Measurements from ENCODE around the gene ANKRD40.
"Not testable (repeated sequence)": the region's sequence is repeated elsewhere in the genome, so short reads cannot be mapped to it uniquely, and the experiment has no call there.

The ANKRD40 gene

DNA sequence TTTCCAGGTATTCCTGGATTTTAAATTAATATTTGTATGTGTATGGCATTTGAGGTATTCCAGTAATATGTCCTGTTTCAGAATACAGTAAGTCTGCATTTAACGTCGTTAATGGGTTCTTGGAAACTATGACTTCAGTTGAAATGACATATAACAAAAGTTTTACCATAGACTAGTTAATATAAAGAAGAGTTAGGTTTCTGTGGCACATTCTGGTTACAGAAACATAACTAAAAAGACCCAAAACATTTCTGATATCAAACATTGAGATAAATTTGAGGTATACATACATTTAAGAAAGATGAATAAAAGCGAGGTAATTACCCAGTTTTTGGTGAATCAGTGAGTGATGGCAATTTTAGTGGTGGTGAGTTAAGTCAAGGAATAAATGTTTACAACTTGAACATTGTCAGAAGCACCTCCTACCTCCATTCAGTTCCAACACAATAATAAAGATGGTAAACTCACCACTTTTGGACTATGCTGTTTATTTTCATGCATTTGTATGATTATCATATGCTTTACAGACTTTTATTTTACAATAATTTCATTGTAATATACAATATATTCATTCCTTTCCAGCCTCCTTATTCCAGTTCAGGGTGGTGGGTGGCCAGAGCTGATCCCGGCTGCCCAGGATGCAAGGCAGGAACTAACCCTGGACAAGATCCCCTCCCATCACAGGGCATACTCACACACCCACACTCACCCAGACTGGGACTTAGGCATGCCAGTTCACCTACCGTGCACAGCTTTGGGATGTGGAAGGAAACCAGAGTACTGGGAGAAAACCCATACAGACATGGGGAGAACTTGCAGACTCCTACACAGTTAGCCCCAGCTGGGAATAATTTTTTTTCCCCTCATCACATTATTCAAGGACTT lies 21.4 kb upstream of the ANKRD40 start:
- DNase-seq (ENCODE audit: insufficient read length, low spot score) (no peak), FAIRE-seq (no peak)
- TF ChIP-seq POLR2AphosphoS5 (IDR thresholded peaks at IDR 0.05; ENCODE audit: low read depth, low read length) (no peak), SPI1 (IDR thresholded peaks at IDR 0.05; ENCODE audit: low read depth, low read length) (no peak), POU2F2 (IDR thresholded peaks at IDR 0.05; ENCODE audit: low read depth, low read length) (no peak), PAX5 (IDR thresholded peaks at IDR 0.05; ENCODE audit: insufficient read depth, low read length, severe bottlenecking) (no peak), TAF1 (IDR thresholded peaks at IDR 0.05; ENCODE audit: low read depth, low read length) (no peak), POLR2A (IDR thresholded peaks at IDR 0.05; ENCODE audit: low read depth, low read length) (no peak)

DNA sequence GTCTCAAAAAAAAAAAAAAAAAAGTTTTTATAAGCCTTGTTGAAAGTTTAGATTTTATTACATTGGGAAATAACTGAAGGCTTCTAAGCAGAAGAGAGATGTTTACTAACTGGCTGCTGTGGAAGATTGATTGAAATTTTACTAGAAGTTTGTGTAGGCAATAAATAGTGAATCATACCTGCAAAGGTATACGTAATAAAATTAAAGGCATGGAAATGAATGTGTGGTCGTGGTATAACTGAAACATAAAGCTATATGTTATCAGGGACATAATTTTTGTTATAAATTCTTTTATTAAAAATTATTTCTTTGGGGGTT lies 20.4 kb upstream of the ANKRD40 start:
- TF ChIP-seq PAX5 (IDR thresholded peaks at IDR 0.05; ENCODE audit: insufficient read depth, low read length, severe bottlenecking) (no peak), TAF1 (IDR thresholded peaks at IDR 0.05; ENCODE audit: low read depth, low read length) (no peak), POU2F2 (IDR thresholded peaks at IDR 0.05; ENCODE audit: low read depth, low read length) (no peak), SPI1 (IDR thresholded peaks at IDR 0.05; ENCODE audit: low read depth, low read length) (no peak), POLR2A (IDR thresholded peaks at IDR 0.05; ENCODE audit: low read depth, low read length) (no peak), POLR2AphosphoS5 (IDR thresholded peaks at IDR 0.05; ENCODE audit: low read depth, low read length) (no peak)
- no peak for FAIRE-seq
- no peak for DNase-seq (ENCODE audit: insufficient read length, low spot score)

DNA sequence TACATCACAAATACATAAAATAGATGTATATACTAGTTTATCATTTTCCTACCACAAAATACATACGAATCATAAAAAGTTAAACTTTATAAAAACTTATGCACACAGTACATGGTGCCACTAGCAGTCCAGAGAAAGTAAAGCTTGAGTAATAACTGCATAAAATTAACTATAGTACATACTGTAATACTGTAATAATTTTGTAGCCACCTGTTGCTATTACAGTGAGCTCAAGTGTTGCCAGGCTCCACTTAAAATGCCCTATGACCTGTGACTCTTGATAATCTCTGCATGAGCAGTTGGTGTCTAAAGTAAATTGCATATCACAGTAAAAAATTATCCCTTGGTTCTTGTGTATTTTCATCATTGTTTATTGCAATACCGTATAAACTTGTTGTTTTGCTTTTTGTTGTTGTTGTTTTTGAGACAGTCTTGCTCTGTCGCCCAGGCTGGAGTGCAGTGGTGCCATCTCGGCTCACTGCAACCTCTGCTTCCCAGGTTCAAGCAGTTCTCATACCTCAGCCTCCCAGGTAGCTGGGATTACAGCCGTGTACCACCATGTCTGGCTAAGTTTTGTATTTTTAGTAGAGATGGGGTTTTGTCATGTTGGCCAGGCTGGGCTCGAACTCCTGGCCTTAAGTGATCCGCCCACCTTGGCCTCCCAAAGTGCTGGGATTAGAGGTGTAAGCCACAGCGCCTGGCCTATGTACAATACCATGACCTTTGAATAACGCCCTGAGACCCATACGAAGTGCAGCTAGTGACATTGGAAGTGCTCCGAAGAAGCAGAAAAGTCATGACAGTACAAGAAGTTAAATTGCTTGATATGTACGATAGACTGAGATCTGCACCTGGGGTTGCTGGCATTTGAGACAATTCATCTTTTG lies 18.3 kb upstream of the ANKRD40 start:
- no peak for DNase-seq (ENCODE audit: insufficient read length, low spot score)
- FAIRE-seq, result no peak
- TF ChIP-seq TAF1 (IDR thresholded peaks at IDR 0.05; ENCODE audit: low read depth, low read length) (no peak), POLR2AphosphoS5 (IDR thresholded peaks at IDR 0.05; ENCODE audit: low read depth, low read length) (no peak), SPI1 (IDR thresholded peaks at IDR 0.05; ENCODE audit: low read depth, low read length) (no peak), POU2F2 (IDR thresholded peaks at IDR 0.05; ENCODE audit: low read depth, low read length) (no peak), POLR2A (IDR thresholded peaks at IDR 0.05; ENCODE audit: low read depth, low read length) (no peak), PAX5 (IDR thresholded peaks at IDR 0.05; ENCODE audit: insufficient read depth, low read length, severe bottlenecking) (no peak)

DNA sequence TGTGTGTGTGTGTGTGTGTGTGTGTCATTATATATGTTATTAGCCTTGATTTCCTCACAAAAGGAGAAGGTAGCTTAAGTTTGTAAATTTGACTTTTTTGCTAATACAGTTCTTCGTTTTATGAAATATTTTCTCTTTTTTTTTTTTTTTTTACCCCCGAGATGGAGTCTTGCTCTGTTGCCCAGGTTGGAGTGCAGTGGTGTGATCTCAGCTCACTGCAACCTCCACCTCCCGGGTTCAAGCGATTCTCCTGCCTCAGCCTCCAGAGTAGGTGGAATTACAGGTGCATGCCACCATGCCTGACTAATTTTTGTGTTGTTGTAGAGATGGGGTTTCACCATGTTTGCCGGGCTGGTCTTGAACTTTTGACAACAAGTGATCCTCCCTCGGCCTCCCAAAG lies 16.9 kb upstream of the ANKRD40 start:
- DNase-seq (ENCODE audit: insufficient read length, low spot score); FAIRE-seq: not testable (repeated sequence)

DNA sequence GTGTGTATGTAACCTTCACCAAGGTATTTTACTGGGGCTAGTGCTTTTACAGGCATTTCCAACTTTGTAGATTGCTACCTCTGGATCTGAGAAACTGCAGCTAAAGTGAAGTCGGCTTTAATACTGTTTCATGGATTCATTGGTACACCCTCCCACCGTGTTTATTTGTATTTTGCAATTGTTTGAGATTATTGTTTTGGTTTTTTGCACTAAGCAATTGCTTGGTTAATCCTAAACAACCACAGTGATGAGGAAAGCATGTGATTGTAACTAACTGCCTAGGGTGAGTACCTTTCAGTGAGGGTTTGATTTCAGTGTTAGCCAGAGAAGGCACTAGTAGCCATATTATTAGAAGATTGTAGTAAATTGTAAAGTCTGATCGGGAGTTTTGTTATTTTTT lies 15.0 kb upstream of the ANKRD40 start:
- no peak for TF ChIP-seq TAF1 (IDR thresholded peaks at IDR 0.05; ENCODE audit: low read depth, low read length)
- no peak for TF ChIP-seq PAX5 (IDR thresholded peaks at IDR 0.05; ENCODE audit: insufficient read depth, low read length, severe bottlenecking)
- no peak for TF ChIP-seq POLR2AphosphoS5 (IDR thresholded peaks at IDR 0.05; ENCODE audit: low read depth, low read length)
- no peak for TF ChIP-seq POLR2A (IDR thresholded peaks at IDR 0.05; ENCODE audit: low read depth, low read length)
- no peak for TF ChIP-seq SPI1 (IDR thresholded peaks at IDR 0.05; ENCODE audit: low read depth, low read length)
- no peak for TF ChIP-seq POU2F2 (IDR thresholded peaks at IDR 0.05; ENCODE audit: low read depth, low read length)
- DNase-seq (ENCODE audit: insufficient read length, low spot score), result no peak
- FAIRE-seq, result no peak

DNA sequence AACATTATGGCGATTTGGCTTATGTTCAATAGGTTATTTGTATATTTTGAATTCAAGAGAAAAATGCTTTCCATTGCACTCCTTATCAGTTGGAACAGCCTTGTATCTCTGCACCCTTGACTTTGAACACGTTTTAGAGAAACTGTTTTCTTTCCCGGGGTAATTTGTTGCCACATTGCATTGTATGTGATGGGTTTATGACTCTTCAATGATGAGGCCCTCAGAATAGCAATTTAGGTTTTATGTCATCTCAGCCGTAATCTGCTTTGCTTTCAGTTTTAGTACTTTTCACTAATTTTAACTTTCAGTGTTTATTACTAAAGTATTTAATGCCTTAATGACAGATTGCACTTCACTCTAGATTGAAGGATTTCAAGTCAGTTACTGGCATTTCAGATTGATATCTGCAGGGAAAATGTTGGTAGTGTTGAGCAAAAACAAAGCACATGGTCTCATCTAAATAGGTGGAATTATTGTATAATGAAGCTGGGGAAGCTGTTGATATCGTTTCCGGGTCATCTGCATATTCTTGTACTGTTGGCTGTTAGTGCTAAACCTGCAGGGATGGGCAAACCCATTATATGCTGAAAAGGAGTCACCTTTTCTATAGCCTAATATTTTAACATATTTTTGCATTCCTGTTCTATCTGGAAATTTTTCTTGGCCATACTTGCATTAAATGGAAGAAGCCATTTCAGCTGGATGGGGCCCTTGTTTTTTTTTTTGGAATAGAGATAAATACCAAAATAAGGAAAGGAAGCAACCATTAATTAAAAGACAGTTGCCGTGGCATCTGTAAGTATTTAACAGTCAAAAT lies 13.7 kb upstream of the ANKRD40 start:
- peak; percentile 5 for FAIRE-seq
- no peak for DNase-seq (ENCODE audit: insufficient read length, low spot score)
- TF ChIP-seq POU2F2 (IDR thresholded peaks at IDR 0.05; ENCODE audit: low read depth, low read length) (no peak), TAF1 (IDR thresholded peaks at IDR 0.05; ENCODE audit: low read depth, low read length) (no peak), POLR2A (IDR thresholded peaks at IDR 0.05; ENCODE audit: low read depth, low read length) (no peak), PAX5 (IDR thresholded peaks at IDR 0.05; ENCODE audit: insufficient read depth, low read length, severe bottlenecking) (no peak), POLR2AphosphoS5 (IDR thresholded peaks at IDR 0.05; ENCODE audit: low read depth, low read length) (no peak), SPI1 (IDR thresholded peaks at IDR 0.05; ENCODE audit: low read depth, low read length) (no peak)

DNA sequence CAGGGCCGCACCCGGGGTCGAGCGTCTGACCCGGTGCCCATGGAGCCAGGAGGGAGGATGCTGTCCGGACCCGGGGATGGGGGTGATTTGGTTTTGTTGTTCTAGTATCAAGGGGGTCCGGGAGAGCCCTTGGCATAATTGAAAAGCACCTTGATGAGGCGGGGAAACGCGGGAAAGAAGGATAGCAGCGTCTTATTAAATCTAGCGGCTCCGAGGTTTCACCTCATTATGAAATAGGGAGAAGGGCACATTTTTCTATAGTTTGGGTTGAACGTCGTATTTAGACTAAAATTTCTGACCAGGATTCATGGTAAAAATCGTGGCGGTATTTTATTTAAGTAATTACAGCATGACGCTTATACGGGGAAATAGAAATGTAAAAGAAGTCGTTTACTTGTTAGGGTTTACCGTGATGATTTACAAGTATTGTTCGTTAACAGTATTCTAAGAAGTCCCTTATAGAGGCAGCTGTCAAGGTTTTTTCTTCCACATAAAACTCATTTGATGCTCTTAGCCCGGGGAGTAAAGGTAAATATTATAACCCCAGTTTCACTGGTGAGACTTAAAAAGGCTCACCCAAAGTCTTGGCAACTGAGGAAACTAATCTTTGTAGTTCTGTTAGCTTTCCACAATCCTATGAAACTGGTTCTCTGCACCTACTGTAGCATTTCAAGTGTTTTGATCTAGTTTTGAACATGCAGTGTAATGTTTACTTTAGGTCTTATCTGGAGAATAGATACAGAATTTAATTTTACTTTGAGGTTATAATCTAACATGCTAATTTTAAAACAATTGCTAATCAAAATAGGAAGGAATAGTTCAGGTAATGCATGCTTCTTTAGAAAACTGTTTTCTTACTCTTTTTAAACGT lies 12.4 kb upstream of the ANKRD40 start:
- no peak for TF ChIP-seq TAF1 (IDR thresholded peaks at IDR 0.05; ENCODE audit: low read depth, low read length)
- TF ChIP-seq POLR2AphosphoS5 (IDR thresholded peaks at IDR 0.05; ENCODE audit: low read depth, low read length), result no peak
- TF ChIP-seq SPI1 (IDR thresholded peaks at IDR 0.05; ENCODE audit: low read depth, low read length), result no peak
- no peak for TF ChIP-seq POU2F2 (IDR thresholded peaks at IDR 0.05; ENCODE audit: low read depth, low read length)
- no peak for TF ChIP-seq POLR2A (IDR thresholded peaks at IDR 0.05; ENCODE audit: low read depth, low read length)
- DNase-seq (ENCODE audit: insufficient read length, low spot score) (no peak), FAIRE-seq (no peak)

DNA sequence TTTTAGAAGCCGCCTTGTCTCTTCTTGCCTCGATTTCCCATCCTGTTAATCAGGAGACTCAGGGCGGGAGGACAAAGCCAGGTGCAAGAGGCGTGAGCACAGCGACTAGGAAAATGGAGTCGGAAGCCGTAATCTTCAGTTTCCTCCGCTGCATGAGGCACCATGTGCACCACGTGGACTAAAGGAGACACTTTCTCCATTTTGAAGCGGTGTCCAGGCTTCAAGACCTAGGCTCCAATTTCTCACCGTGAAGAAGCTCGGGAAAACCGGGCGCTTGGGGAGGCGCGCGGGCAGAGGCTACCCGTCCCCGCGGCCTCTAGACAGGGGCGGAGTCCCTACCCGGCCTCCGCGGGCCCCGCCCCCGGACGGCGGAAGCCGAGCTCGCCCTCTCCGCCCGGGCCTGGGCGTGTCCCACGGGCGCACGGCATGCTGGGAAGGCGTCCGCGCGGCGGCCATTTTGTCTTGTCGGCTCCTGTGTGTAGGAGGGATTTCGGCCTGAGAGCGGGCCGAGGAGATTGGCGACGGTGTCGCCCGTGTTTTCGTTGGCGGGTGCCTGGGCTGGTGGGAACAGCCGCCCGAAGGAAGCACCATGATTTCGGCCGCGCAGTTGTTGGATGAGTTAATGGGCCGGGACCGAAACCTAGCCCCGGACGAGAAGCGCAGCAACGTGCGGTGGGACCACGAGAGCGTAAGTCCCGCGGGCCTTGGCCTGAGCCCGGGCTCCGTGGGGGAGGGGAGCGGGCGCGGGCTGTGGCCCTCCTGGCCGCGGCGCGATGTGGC lies 11.6 kb upstream of the ANKRD40 start, which contains the start of gene LUC7L3:
Gene LUC7L3, plus strand, starts transcription at position 460 of the 780 bp plus-strand sequence. Its CDS starts 130 bp downstream, at position 590.
- TF ChIP-seq POU2F2 (IDR thresholded peaks at IDR 0.05; ENCODE audit: low read depth, low read length) (no peak), SPI1 (IDR thresholded peaks at IDR 0.05; ENCODE audit: low read depth, low read length) (no peak), POLR2AphosphoS5 (IDR thresholded peaks at IDR 0.05; ENCODE audit: low read depth, low read length) (peak; percentile 96), PAX5 (IDR thresholded peaks at IDR 0.05; ENCODE audit: insufficient read depth, low read length, severe bottlenecking) (no peak), TAF1 (IDR thresholded peaks at IDR 0.05; ENCODE audit: low read depth, low read length) (peak; percentile 83), POLR2A (IDR thresholded peaks at IDR 0.05; ENCODE audit: low read depth, low read length) (peak; percentile 94)
- peak; percentile 96 for DNase-seq (ENCODE audit: insufficient read length, low spot score)
- FAIRE-seq, result peak; percentile 93

Measured in GM12891 (cell line).